ENCODE results near the gene IFNB1. TPM values are rescaled to one million over a fixed set of nuclear protein-coding genes. Genes with fewer than 3 reads are reported as not detected.

IFNB1 gene
- total RNA-seq, 4 donors from 2014 or later, result not detected

DNA sequence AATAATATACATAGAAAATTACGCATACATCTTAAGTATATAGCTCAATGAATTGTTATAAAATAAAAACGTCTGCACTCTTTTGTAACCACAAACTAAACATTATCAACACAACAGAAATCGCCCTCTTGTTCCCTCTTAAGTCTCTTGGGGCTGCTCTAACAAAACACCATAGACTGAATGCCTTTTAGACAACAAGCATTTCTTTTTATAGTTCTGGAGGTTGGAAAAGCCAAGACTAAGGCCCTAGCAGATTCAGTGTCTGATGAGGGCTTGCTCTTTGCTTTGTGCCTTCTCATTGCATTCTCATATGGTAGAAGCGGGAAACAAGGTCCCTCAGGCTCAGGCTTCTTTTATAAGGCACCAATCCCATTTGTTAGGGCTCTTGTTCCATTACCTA lies 4.9 kb upstream of the IFNB1 start:
- Histone ChIP-seq H3K4me1 (no peaks in the 10 kb centered on the region), H3K36me3 (no peaks in the 10 kb centered on the region), H3K27ac (no peak overlapping the region), H3K9me3 (peaks cover 0 to 8% (median 0%) of the 10 kb centered on the region in 3 donors), H3K27me3 (no peaks in the 10 kb centered on the region), H3K4me3 (no peak overlapping the region)
- no peak for DNase-seq
- TF ChIP-seq, protein P1, sequence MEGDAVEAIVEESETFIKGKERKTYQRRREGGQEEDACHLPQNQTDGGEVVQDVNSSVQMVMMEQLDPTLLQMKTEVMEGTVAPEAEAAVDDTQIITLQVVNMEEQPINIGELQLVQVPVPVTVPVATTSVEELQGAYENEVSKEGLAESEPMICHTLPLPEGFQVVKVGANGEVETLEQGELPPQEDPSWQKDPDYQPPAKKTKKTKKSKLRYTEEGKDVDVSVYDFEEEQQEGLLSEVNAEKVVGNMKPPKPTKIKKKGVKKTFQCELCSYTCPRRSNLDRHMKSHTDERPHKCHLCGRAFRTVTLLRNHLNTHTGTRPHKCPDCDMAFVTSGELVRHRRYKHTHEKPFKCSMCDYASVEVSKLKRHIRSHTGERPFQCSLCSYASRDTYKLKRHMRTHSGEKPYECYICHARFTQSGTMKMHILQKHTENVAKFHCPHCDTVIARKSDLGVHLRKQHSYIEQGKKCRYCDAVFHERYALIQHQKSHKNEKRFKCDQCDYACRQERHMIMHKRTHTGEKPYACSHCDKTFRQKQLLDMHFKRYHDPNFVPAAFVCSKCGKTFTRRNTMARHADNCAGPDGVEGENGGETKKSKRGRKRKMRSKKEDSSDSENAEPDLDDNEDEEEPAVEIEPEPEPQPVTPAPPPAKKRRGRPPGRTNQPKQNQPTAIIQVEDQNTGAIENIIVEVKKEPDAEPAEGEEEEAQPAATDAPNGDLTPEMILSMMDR (IDR thresholded peaks at IDR 0.05), result no peak
- intact Hi-C loops (cut with DNase I), result loop anchor here (10.0 kb wide), 1 partner anchor 108 kb away; no protein-coding TSS in a partner anchor
- 58 to 70% methylated on average over 4 of the region's 4 CpGs for WGBS, 2 donors

DNA sequence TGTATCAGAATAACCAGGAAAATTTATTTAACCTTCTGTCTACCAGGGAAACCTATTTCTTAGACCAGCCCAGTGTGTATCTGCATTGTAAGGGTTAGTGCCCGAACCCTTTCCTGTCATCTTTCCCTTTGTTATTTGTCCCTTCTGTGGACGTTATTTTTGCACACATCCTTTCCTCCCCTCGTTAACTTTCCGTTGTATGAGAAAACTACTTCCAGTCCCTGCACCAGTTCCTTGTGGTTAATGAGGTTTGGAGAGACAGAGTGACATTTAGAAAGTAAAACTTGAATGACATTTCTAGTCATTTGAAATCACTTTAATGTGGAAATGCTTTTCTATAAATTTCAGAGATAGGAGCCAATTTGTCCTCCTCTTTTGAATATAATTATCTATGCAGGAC lies 4.3 kb upstream of the IFNB1 start:
- peaks cover 0 to 3% (median 0%) of the 10 kb centered on the region in 3 donors for H3K9me3 ChIP-seq
- 31 to 50% methylated on average over 4 of the region's 4 CpGs for WGBS, 2 donors
- intact Hi-C loops (cut with DNase I), result loop anchor here (10.0 kb wide), 1 partner anchor 107 kb away; no protein-coding TSS in a partner anchor
- H3K36me3 ChIP-seq, result no peaks in the 10 kb centered on the region
- TF ChIP-seq, protein P1 (IDR thresholded peaks at IDR 0.05), result no peak
- no peak for TF ChIP-seq POLR2A (IDR thresholded peaks at IDR 0.05)
- H3K27me3 ChIP-seq, result no peaks in the 10 kb centered on the region
- no peak overlapping the region for H3K4me3 ChIP-seq
- no peaks in the 10 kb centered on the region for H3K4me1 ChIP-seq
- no peak for DNase-seq
- H3K27ac ChIP-seq, result no peak overlapping the region

DNA sequence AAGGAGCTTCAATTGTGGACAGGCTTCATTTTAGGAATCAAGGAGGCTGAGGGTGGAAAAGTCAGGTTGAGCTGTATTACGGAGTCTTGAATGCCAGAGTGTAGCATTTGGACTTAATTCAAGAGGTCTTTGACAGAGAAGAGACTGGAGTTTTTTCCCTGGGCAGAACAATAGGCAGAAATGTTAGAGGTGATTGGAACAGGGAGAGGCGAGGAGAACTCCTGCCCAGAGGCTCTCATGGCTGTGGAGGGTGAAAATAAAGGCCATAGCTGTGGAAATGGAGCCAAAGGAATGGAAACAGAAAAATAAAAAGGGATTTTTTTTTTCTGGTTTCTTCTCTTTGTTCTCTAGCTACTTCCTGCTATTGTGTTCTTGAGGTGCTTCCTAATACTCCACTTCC lies 3.7 kb upstream of the IFNB1 start:
- no peaks in the 10 kb centered on the region for H3K27me3 ChIP-seq
- TF ChIP-seq POLR2A (IDR thresholded peaks at IDR 0.05), result no peak
- TF ChIP-seq, protein P1 (IDR thresholded peaks at IDR 0.05), result no peak
- no peak overlapping the region for H3K27ac ChIP-seq
- intact Hi-C loops (cut with DNase I), result loop anchor here (10.0 kb wide), 1 partner anchor 107 kb away; no protein-coding TSS in a partner anchor
- H3K4me1 ChIP-seq, result no peaks in the 10 kb centered on the region
- no peaks in the 10 kb centered on the region for H3K9me3 ChIP-seq
- no peak overlapping the region for H3K4me3 ChIP-seq
- WGBS, 2 donors, result 63 to 71% methylated on average over 2 of the region's 2 CpGs
- no peaks in the 10 kb centered on the region for H3K36me3 ChIP-seq
- no peak for DNase-seq

DNA sequence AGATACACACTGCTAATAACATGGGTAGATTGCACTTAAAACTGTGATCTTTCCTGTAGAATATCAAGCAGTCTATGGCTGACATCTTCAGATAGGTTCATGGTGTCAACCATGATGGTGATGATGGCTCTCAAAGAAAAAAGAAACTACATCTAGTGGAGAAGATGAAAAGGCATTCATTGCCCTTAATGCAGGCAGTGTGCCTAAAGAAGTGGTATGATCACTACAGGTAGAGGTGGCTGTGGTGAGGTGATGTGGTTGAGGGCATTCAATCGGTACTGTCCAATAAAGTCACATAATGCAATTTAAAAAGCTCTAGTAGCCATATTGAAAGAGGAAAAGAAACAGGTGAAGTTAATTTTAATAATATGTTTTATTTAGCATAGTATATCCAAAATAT lies 3.1 kb upstream of the IFNB1 start:
- DNase-seq, result no peak
- Histone ChIP-seq H3K27ac (no peak overlapping the region), H3K27me3 (no peaks in the 10 kb centered on the region), H3K4me1 (no peaks in the 10 kb centered on the region), H3K4me3 (no peak overlapping the region), H3K9me3 (no peaks in the 10 kb centered on the region), H3K36me3 (no peaks in the 10 kb centered on the region)
- TF ChIP-seq, protein P1 (IDR thresholded peaks at IDR 0.05), result no peak
- intact Hi-C loops (cut with DNase I), result loop anchor here (10.0 kb wide), 1 partner anchor 106 kb away; no protein-coding TSS in a partner anchor
- WGBS, 2 donors, result 96 to 100% methylated on average over 1 of the region's 1 CpG

DNA sequence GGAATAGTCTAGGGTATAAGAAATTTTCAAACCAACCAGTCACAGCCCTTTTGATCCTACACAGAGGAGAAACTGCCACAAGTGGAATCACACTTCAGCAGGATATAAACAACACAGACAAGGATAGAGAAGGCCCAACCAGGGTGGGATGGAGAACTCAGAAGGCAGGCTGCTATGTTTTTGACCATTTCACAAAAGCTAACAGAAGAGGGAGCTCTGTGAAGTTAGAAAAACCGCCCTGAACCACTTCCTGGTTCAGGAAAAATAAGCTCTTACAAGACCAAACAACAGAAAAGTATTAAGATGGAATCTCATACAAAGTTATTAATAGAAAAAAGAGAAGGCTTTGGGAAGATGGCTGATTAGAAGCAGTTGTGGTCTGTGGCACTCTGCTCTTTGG lies 960 bp upstream of the IFNB1 start:
- TF ChIP-seq POLR2A (IDR thresholded peaks at IDR 0.05), result no peak
- TF ChIP-seq, protein P1 (IDR thresholded peaks at IDR 0.05), result no peak
- Histone ChIP-seq H3K4me3 (no peak overlapping the region), H3K9me3 (no peaks in the 10 kb centered on the region), H3K36me3 (no peaks in the 10 kb centered on the region), H3K27ac (no peak overlapping the region), H3K27me3 (no peaks in the 10 kb centered on the region), H3K4me1 (no peaks in the 10 kb centered on the region)
- intact Hi-C loops (cut with DNase I), result no loop called here
- DNase-seq, result no peak
- WGBS, 2 donors, result 58 to 69% methylated on average over 1 of the region's 1 CpG

Measured in esophagus squamous epithelium (tissue), 5 donors.